ENCODE data around the gene PARD6B. TPM values are rescaled to one million over a fixed set of nuclear protein-coding genes. Genes with fewer than 3 reads are reported as not detected.
A peak's percentile ranks its signal among the peaks of the same experiment; 100 is the strongest.

PARD6B gene
- total and polyA plus RNA-seq, 8 donors, result 3.2 to 69.5 (median 10.6) TPM

DNA sequence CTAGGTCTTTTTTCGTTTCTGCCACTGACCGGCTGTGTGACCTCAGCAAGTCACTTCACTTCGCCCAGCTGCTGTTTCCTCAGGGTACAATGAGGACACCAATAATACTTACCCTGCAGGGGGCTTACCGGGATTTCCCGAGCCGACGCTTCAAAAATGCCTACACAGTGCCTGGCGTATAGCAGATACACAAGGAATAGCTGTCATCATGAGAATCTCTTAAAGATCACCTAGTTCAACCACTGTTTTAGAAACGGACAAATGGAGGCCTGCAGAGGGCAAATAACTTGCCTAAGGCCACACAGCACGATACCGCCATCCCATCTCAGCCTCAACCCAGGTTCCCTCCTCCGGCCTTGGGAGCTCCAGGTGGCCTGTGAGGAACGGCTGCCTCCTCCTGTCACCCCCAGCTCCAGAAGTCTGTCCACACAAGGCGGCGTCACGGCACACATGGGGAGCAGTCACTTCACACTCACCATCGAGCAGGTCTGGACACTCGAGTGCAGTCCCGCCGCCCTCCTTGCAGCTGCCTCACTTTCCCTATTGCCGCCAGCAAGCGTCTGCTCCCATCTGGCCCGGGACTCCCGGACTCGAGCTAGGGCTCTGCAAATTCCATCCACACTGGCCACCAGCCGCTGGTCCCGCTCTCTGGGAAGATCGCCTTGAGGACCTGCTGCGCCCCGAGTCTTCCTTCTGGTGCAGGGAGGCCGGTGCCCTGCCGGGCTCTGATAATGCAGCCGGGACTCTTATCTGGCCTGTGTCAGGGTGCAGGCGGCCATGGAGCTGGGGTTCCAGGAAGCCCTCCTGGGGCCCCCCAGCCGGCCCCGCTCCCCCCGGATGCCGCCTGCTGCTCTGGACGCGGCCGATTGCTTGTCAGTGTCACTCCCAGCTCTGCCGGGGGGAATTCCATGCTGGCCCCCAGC lies 40.5 kb upstream of the PARD6B start, which contains the start of gene RIPOR3:
Gene RIPOR3 (minus strand): TSS at position 893 of the 923 bp plus-strand sequence. CDS start 414 bp downstream, at position 479.
- 21 to 35% (median 27%) methylated on average over 24 to 42 of the region's 42 CpGs for WGBS, 5 donors
- Histone ChIP-seq H3K36me3 (no peaks in the 10 kb centered on the region), H3K27ac (peak within 1 kb of the TSS; percentile 38 to 81 (median 73)), H3K27me3 (peaks cover 0 to 28% (median 8%) of the 10 kb centered on the region in 3 donors), H3K4me3 (peak within 1 kb of the TSS; percentile 39 to 57 (median 50)), H3K9me3 (no peaks in the 10 kb centered on the region), H3K4me1 (peaks cover 22 to 42% (median 32%) of the 10 kb centered on the region in 4 donors)
- intact Hi-C loops (cut with DNase I; ENCODE audit: low total_unique reads), result no loop called here
- no peak for TF ChIP-seq EP300 (IDR thresholded peaks at IDR 0.05)
- TF ChIP-seq CTCF (IDR thresholded peaks at IDR 0.05), result no peak
- TF ChIP-seq POLR2AphosphoS5 (IDR thresholded peaks at IDR 0.05), result no peak
- TF ChIP-seq POLR2A (IDR thresholded peaks at IDR 0.05), result no peak
- DNase-seq, result peak; percentile 36 to 59

- peak overlapping the region; percentile 39 to 57 (median 50) for H3K4me3 ChIP-seq
- intact Hi-C loops (cut with DNase I; ENCODE audit: low total_unique reads), result no loop called here
- peak in 1 of 2 donors; percentile 72 for DNase-seq
- TF ChIP-seq POLR2A (IDR thresholded peaks at IDR 0.05), result no peak
- TF ChIP-seq POLR2AphosphoS5 (IDR thresholded peaks at IDR 0.05), result no peak
- TF ChIP-seq CTCF (IDR thresholded peaks at IDR 0.05), result no peak
- TF ChIP-seq EP300 (IDR thresholded peaks at IDR 0.05), result no peak
- 40 to 47% (median 46%) methylated on average over 21 to 23 of the region's 23 CpGs for WGBS, 5 donors
- no peaks in the 10 kb centered on the region for H3K36me3 ChIP-seq
- H3K27me3 ChIP-seq, result peaks cover 0 to 28% (median 8%) of the 10 kb centered on the region in 3 donors
- peak overlapping the region; percentile 38 to 81 (median 73) for H3K27ac ChIP-seq
- H3K4me1 ChIP-seq, result peaks cover 22 to 42% (median 32%) of the 10 kb centered on the region in 4 donors
- H3K9me3 ChIP-seq, result no peaks in the 10 kb centered on the region
These were observed 39.5 kb upstream of the PARD6B start for GRCh38 chr20:50691573-50692551.

- 84 to 92% (median 89%) methylated on average over 2 of the region's 2 CpGs for WGBS, 5 donors
- intact Hi-C loops (cut with DNase I; ENCODE audit: low total_unique reads), result no loop called here
- Histone ChIP-seq H3K9me3 (no peaks in the 10 kb centered on the region), H3K36me3 (no peaks in the 10 kb centered on the region), H3K27me3 (peaks cover 0 to 28% (median 8%) of the 10 kb centered on the region in 3 donors), H3K4me1 (peaks cover 22 to 42% (median 32%) of the 10 kb centered on the region in 4 donors), H3K4me3 (no peak overlapping the region), H3K27ac (peak overlapping the region in 1 of 5 donors; percentile 73)
- TF ChIP-seq POLR2A (IDR thresholded peaks at IDR 0.05), result no peak
- TF ChIP-seq CTCF (IDR thresholded peaks at IDR 0.05), result no peak
- TF ChIP-seq POLR2AphosphoS5 (IDR thresholded peaks at IDR 0.05), result no peak
- TF ChIP-seq EP300 (IDR thresholded peaks at IDR 0.05), result no peak
- no peak for DNase-seq
These were observed 38.8 kb upstream of the PARD6B start for GRCh38 chr20:50692552-50692933.

DNA sequence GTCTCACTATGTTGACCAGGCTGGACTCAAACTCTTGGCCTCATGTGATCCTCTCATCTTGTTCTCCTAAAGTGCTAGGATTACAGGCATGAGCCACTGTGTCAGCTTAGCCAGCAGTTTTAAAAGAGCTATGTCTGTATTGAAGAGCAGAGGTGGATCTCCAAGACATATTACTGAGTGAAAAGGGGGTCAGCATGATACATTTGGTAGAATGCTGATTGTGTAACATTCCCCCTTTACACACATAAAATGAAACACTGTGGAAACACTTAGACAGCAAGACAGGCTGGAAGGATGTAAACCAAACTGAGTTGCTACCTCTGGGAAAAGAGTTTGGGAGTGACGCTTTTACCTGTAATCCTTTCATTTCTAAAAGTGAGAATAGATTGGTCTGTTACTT lies 38.4 kb upstream of the PARD6B start:
- no peak for DNase-seq
- Histone ChIP-seq H3K4me1 (peaks cover 22 to 42% (median 32%) of the 10 kb centered on the region in 4 donors), H3K4me3 (no peak overlapping the region), H3K27ac (peak overlapping the region in 1 of 5 donors; percentile 73), H3K36me3 (no peaks in the 10 kb centered on the region), H3K27me3 (peaks cover 0 to 28% (median 8%) of the 10 kb centered on the region in 3 donors), H3K9me3 (no peaks in the 10 kb centered on the region)
- TF ChIP-seq CTCF (IDR thresholded peaks at IDR 0.05) (no peak), POLR2A (IDR thresholded peaks at IDR 0.05) (no peak), EP300 (IDR thresholded peaks at IDR 0.05) (no peak), POLR2AphosphoS5 (IDR thresholded peaks at IDR 0.05) (no peak)
- intact Hi-C loops (cut with DNase I; ENCODE audit: low total_unique reads), result no loop called here
- 91 to 100% (median 96%) methylated on average over 1 of the region's 1 CpG for WGBS, 5 donors
